ENCODE results near the gene MED16. TPM values are rescaled to one million over a fixed set of nuclear protein-coding genes. Genes with fewer than 3 reads are reported as not detected.

Gene MED16
- total RNA-seq, 1 experiment from 2014 or later = 83.1 TPM

- peak overlapping the region; percentile 78 to 91 for H3K4me3 Mint-ChIP-seq
- no peak overlapping the region for H2BK15ac ChIP-seq (ENCODE audit: low read depth, low read length)
- no peak overlapping the region for H2BK20ac ChIP-seq (ENCODE audit: low read depth, low read length, poor library complexity, severe bottlenecking)
- H4K91ac ChIP-seq (ENCODE audit: insufficient read length, low read depth, low read length) = no peak overlapping the region
- H3K56ac ChIP-seq (ENCODE audit: insufficient read length, low read depth, low read length) = no peak overlapping the region
- no peak overlapping the region for H3K14ac ChIP-seq (ENCODE audit: insufficient read depth, low read length)
- H3K18ac ChIP-seq (ENCODE audit: insufficient read length, low read depth, low read length) = no peak overlapping the region
- H3K79me2 ChIP-seq (ENCODE audit: insufficient read depth, low read length) = no peaks in the 10 kb centered on the region; the same call in 1 of the 2 replicates
- H3K4me1 Mint-ChIP-seq = peaks cover 4 to 16% of the 10 kb centered on the region in 2 experiments
- H4K20me1 ChIP-seq (ENCODE audit: control insufficient read depth, insufficient read depth, insufficient read length) = no peaks in the 10 kb centered on the region
- H3K27me3 ChIP-seq (ENCODE audit: insufficient read depth, low read length) = no peaks in the 10 kb centered on the region
- peak overlapping the region; percentile 35 for H3K4me2 ChIP-seq (ENCODE audit: insufficient read depth, insufficient read length, low read length)
- no peak overlapping the region for H3K27ac ChIP-seq (ENCODE audit: insufficient read length, low read depth, low read length)
- H3K27me3 Mint-ChIP-seq (ENCODE audit: low read depth) = peaks cover 7% of the 10 kb centered on the region
- no peak overlapping the region for H3K27ac Mint-ChIP-seq
- no peak overlapping the region for H4K5ac ChIP-seq (ENCODE audit: insufficient read length, low read depth, low read length)
- H2BK12ac ChIP-seq (ENCODE audit: insufficient read length, low read depth, low read length) = no peak overlapping the region
- H3K79me1 ChIP-seq (ENCODE audit: insufficient read depth, low read depth, low read length, poor library complexity, severe bottlenecking) = no peaks in the 10 kb centered on the region
- no peak for TF ChIP-seq CTCF (conservative IDR thresholded peaks at IDR 0.05)
- no peaks in the 10 kb centered on the region for H3K9me3 ChIP-seq (ENCODE audit: control insufficient read depth, low read depth, low read length)
- no peak overlapping the region for H2AK5ac ChIP-seq (ENCODE audit: insufficient read length, low read length)
- H3K23ac ChIP-seq (ENCODE audit: insufficient read length, low read depth, low read length) = no peak overlapping the region
- H3K9me3 Mint-ChIP-seq = no peaks in the 10 kb centered on the region
- H3K4me1 ChIP-seq (ENCODE audit: insufficient read depth, low read length) = no peaks in the 10 kb centered on the region
- WGBS (ENCODE audit: extremely low coverage, insufficient read length, low lambda C conversion rate) = no CpG with 5 or more reads among the region's 15 CpGs
- H4K8ac ChIP-seq (replicated peaks; ENCODE audit: insufficient read length, low read depth, low read length) = no peak overlapping the region
- DNase-seq = peak; percentile 55
- H3T11ph ChIP-seq (ENCODE audit: low read length) = no peak overlapping the region
- H3K23me2 ChIP-seq (ENCODE audit: insufficient read length, low read depth, low read length, poor library complexity, severe bottlenecking) = peaks cover 3% of the 10 kb centered on the region
- no peak overlapping the region for H2BK120ac ChIP-seq (ENCODE audit: low read depth, low read length, poor library complexity, severe bottlenecking)
- H2BK5ac ChIP-seq (ENCODE audit: insufficient read length, low read length) = no peak overlapping the region
- peaks cover 7 to 30% (median 23%) of the 10 kb centered on the region in 3 experiments for H3K36me3 Mint-ChIP-seq (ENCODE audit: insufficient read depth in 1 of 3, low read depth in 3 of 3)
- no peak overlapping the region for H3K4ac ChIP-seq (ENCODE audit: low read depth, low read length)
- no peak overlapping the region for H3K9ac ChIP-seq (ENCODE audit: extremely low read depth, insufficient read length, low read length)
- H2AFZ ChIP-seq (ENCODE audit: low read length) = no peak overlapping the region
Measured at GRCh38 chr19:927351-927779, 34.4 kb upstream of the MED16 start.

Data from H9 (cell line).